DND-41 (cell line): ENCODE data around the gene S100Z.
"Not testable (repeated sequence)": the region's sequence is repeated elsewhere in the genome, so short reads cannot be mapped to it uniquely, and the experiment has no call there.

Experiments
- ATAC-seq: fragments of 200-7000 bp; cut with Tn5 transposase; 3 replicates; pipeline ENCODE4 v1.9.1; 2021; ENCODE audit warnings: low read depth; ENCODE audit not compliant: insufficient read depth
- DNase-seq: peaks from one replicate; pipeline ENCODE4 v3.0.0-alpha.2; 2020
- H2AFZ ChIP-seq: 2 replicates; pipeline ENCODE4 v1.6.0; 2012; ENCODE audit warnings: low read depth, low read length
- H3K27ac ChIP-seq: 2 replicates; pipeline ENCODE4 v1.5.1; 2012; ENCODE audit warnings: low read length, inconsistent platforms
- H3K27me3 ChIP-seq: fragments of 200-600 bp; sonication (generic); 2 replicates; pipeline ENCODE4 v1.6.0; 2012; ENCODE audit warnings: low read length, mild to moderate bottlenecking, inconsistent platforms; ENCODE audit not compliant: insufficient read depth, poor library complexity
- H3K36me3 ChIP-seq: 2 replicates; pipeline ENCODE4 v1.5.1; 2012; ENCODE audit warnings: low read length, inconsistent platforms; ENCODE audit not compliant: insufficient read depth
- H3K4me1 ChIP-seq: 2 replicates; pipeline ENCODE4 v1.5.1; 2012; ENCODE audit warnings: mild to moderate bottlenecking, low read length; ENCODE audit not compliant: insufficient read depth
- H3K4me2 ChIP-seq: 2 replicates; pipeline ENCODE4 v1.6.0; 2012; ENCODE audit warnings: mild to moderate bottlenecking, moderate library complexity, low read length, inconsistent platforms; ENCODE audit not compliant: insufficient read depth
- H3K4me3 ChIP-seq, 2 experiments: fragments of 200-600 bp in 1 of 2; shearing (Covaris generic) in 1 of 2; 2 replicates each; pipeline ENCODE4 v1.5.1; 2012 to 2016; ENCODE audit warnings: inconsistent platforms in 2 of 2, low read length in 2 of 2, mild to moderate bottlenecking in 2 of 2, low read depth in 1 of 2, moderate library complexity in 1 of 2
- H3K79me2 ChIP-seq: 2 replicates; pipeline ENCODE4 v1.6.0; 2012; ENCODE audit warnings: low read length, inconsistent platforms; ENCODE audit not compliant: insufficient read depth
- H3K9ac ChIP-seq: 2 replicates; pipeline ENCODE4 v1.6.0; 2012; ENCODE audit warnings: low read depth, mild to moderate bottlenecking, inconsistent platforms, low read length, moderate library complexity
- H3K9me3 ChIP-seq: 2 replicates; pipeline ENCODE4 v1.5.1; 2012; ENCODE audit warnings: low read length, moderate library complexity, mild to moderate bottlenecking, inconsistent platforms; ENCODE audit not compliant: insufficient read depth, severe bottlenecking
- H4K20me1 ChIP-seq: 2 replicates; pipeline ENCODE4 v1.6.0; 2012; ENCODE audit warnings: low read length; ENCODE audit not compliant: insufficient read depth
- CTCF ChIP-seq: IDR thresholded peaks from 2 replicates; pipeline ENCODE4 v1.5.1; 2012; ENCODE audit warnings: borderline replicate concordance, low read length, moderate library complexity, mild to moderate bottlenecking; ENCODE audit not compliant: poor library complexity, severe bottlenecking; ENCODE audit errors: extremely low read depth
- EZH2 ChIP-seq: IDR thresholded peaks from 3 replicates; pipeline ENCODE4 v1.6.1; 2012; ENCODE audit warnings: borderline replicate concordance, low read depth, mild to moderate bottlenecking, moderate library complexity, low read length, inconsistent platforms; ENCODE audit not compliant: severe bottlenecking

S100Z gene

GRCh38 chr5:76820526-76820890 lies 29.3 kb upstream of the S100Z start:
- H3K4me1 ChIP-seq = no peaks in the 10 kb centered on the region
- H3K9me3 ChIP-seq = no peaks in the 10 kb centered on the region
- no peak overlapping the region for H3K4me3 ChIP-seq
- H3K9ac ChIP-seq = no peak overlapping the region
- no peaks in the 10 kb centered on the region for H4K20me1 ChIP-seq
- no peaks in the 10 kb centered on the region for H3K27me3 ChIP-seq
- TF ChIP-seq CTCF = no peak
- no peak for TF ChIP-seq EZH2
- no peaks in the 10 kb centered on the region for H3K36me3 ChIP-seq
- no peak overlapping the region for H3K4me2 ChIP-seq
- DNase-seq (no peak), ATAC-seq (no peak)
- H3K27ac ChIP-seq = no peak overlapping the region
- no peak overlapping the region for H2AFZ ChIP-seq
- no peaks in the 10 kb centered on the region for H3K79me2 ChIP-seq

GRCh38 chr5:76821136-76821535 lies 28.7 kb upstream of the S100Z start:
- ATAC-seq = no peak
- H3K4me1 ChIP-seq = no peaks in the 10 kb centered on the region
- H3K4me3 ChIP-seq = no peak overlapping the region
- no peak overlapping the region for H3K4me2 ChIP-seq
- no peaks in the 10 kb centered on the region for H3K36me3 ChIP-seq
- H4K20me1 ChIP-seq = no peaks in the 10 kb centered on the region
- H3K9ac ChIP-seq = no peak overlapping the region
- no peak overlapping the region for H2AFZ ChIP-seq
- no peak overlapping the region for H3K27ac ChIP-seq
- H3K79me2 ChIP-seq = no peaks in the 10 kb centered on the region
- TF ChIP-seq CTCF (no peak), EZH2 (no peak)
- no peaks in the 10 kb centered on the region for H3K9me3 ChIP-seq
- DNase-seq = no peak
- H3K27me3 ChIP-seq = no peaks in the 10 kb centered on the region

- ATAC-seq, H3K79me2 ChIP-seq, H3K9me3 ChIP-seq, H3K9ac ChIP-seq, H3K27ac ChIP-seq, DNase-seq, H3K4me1 ChIP-seq, H3K4me3 ChIP-seq, H4K20me1 ChIP-seq, H3K36me3 ChIP-seq, H2AFZ ChIP-seq, H3K27me3 ChIP-seq, H3K4me2 ChIP-seq: not testable (repeated sequence)
Measured at GRCh38 chr5:76822105-76822731, 27.6 kb upstream of the S100Z start.

GRCh38 chr5:76826416-76826815 lies 23.4 kb upstream of the S100Z start:
- DNase-seq, H3K27me3 ChIP-seq, H3K79me2 ChIP-seq, H3K27ac ChIP-seq, H3K4me3 ChIP-seq, H2AFZ ChIP-seq, H3K4me2 ChIP-seq, H3K9me3 ChIP-seq, H3K9ac ChIP-seq, H3K36me3 ChIP-seq, H3K4me1 ChIP-seq, H4K20me1 ChIP-seq, ATAC-seq: not testable (repeated sequence)

GRCh38 chr5:76831110-76831452 lies 18.7 kb upstream of the S100Z start:
- no peak overlapping the region for H3K9ac ChIP-seq
- no peaks in the 10 kb centered on the region for H3K4me1 ChIP-seq
- TF ChIP-seq EZH2 (no peak), CTCF (no peak)
- no peaks in the 10 kb centered on the region for H3K79me2 ChIP-seq
- H3K27ac ChIP-seq = no peak overlapping the region
- H3K9me3 ChIP-seq = no peaks in the 10 kb centered on the region
- H2AFZ ChIP-seq = no peak overlapping the region
- no peaks in the 10 kb centered on the region for H4K20me1 ChIP-seq
- H3K4me3 ChIP-seq = no peak overlapping the region
- DNase-seq (no peak), ATAC-seq (no peak)
- no peaks in the 10 kb centered on the region for H3K36me3 ChIP-seq
- no peak overlapping the region for H3K4me2 ChIP-seq
- no peaks in the 10 kb centered on the region for H3K27me3 ChIP-seq
